ENCODE results near the gene COL4A2.

COL4A2 gene

DNA sequence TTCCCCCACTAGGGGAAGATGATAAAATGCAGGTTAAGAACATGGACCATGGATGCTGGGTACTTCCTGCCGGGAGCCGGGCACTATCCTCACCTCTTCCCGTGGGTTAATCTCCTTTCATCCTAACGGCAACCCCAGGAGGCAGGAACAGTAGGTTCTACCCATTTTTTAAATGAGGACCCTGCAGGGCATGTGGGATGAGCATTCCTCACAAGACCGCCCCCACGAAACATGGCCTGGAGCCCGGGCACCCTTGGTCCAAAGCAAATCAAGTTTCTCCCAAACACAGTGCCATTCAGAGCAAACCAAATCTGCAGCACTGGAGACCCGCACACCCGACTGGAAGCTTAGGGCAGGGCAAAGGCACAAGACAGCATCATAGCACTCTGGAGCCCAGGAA lies 35.4 kb downstream of the COL4A2 start:
- peaks cover 26 to 37% of the 10 kb centered on the region in 2 donors for H3K4me1 ChIP-seq (ENCODE audit: control insufficient read depth in 2 of 2, insufficient read depth in 1 of 2, low read depth in 1 of 2, low read length in 2 of 2)
- peaks cover 0 to 24% of the 10 kb centered on the region in 2 donors for H3K36me3 ChIP-seq (replicated peaks in 1 of 2; ENCODE audit: control insufficient read depth in 2 of 2, insufficient read depth in 2 of 2, low read length in 2 of 2)
- peaks cover 2 to 14% of the 10 kb centered on the region in 2 donors for H3K9me3 ChIP-seq (replicated peaks in 1 of 2; ENCODE audit: control insufficient read depth in 2 of 2, insufficient read depth in 1 of 2, low read depth in 1 of 2, low read length in 2 of 2)
- no peak for DNase-seq (ENCODE audit: low spot score)
- H3K4me2 ChIP-seq (ENCODE audit: insufficient read depth, low read length, poor library complexity, severe bottlenecking), result no peak overlapping the region
- no peaks in the 10 kb centered on the region for H3K27me3 ChIP-seq (ENCODE audit: control insufficient read depth in 3 of 3, insufficient read depth in 3 of 3, low read depth in 1 of 3, low read length in 3 of 3)
- no peak overlapping the region for H4K91ac ChIP-seq (ENCODE audit: low read depth, low read length, poor library complexity)
- H2AFZ ChIP-seq (ENCODE audit: low read length), result no peak overlapping the region
- H3K14ac ChIP-seq (ENCODE audit: low read length), result no peak overlapping the region
- no peak overlapping the region for H3K4me3 ChIP-seq (ENCODE audit: low read length in 2 of 2)
- no peak overlapping the region for H2BK12ac ChIP-seq (ENCODE audit: low read length)
- no peak overlapping the region for H3K23ac ChIP-seq (ENCODE audit: low read depth, low read length, poor library complexity)
- H2BK15ac ChIP-seq (ENCODE audit: low read length), result no peak overlapping the region
- no peak overlapping the region for H2AK5ac ChIP-seq (ENCODE audit: low read depth, low read length)
- WGBS, 2 donors (ENCODE audit: extremely low coverage in 2 of 2, insufficient read length in 2 of 2, insufficient replicate concordance in 1 of 2), result no CpG with 5 or more reads among the region's 9 CpGs
- no peak overlapping the region for H2BK5ac ChIP-seq (ENCODE audit: low read length)
- H3K27ac ChIP-seq (replicated peaks; ENCODE audit: low read length), result no peak overlapping the region
- no peak overlapping the region for H3K9ac ChIP-seq (ENCODE audit: low read depth, low read length, poor library complexity)
- H3K18ac ChIP-seq (ENCODE audit: low read length), result no peak overlapping the region
- H2BK120ac ChIP-seq (ENCODE audit: low read depth, low read length), result no peak overlapping the region
- peaks cover 8% of the 10 kb centered on the region for H3K79me1 ChIP-seq (ENCODE audit: low read depth, low read length)
- no peak overlapping the region for H3K4ac ChIP-seq (ENCODE audit: low read length)
- no peak overlapping the region for H4K8ac ChIP-seq (ENCODE audit: low read depth, low read length)

DNA sequence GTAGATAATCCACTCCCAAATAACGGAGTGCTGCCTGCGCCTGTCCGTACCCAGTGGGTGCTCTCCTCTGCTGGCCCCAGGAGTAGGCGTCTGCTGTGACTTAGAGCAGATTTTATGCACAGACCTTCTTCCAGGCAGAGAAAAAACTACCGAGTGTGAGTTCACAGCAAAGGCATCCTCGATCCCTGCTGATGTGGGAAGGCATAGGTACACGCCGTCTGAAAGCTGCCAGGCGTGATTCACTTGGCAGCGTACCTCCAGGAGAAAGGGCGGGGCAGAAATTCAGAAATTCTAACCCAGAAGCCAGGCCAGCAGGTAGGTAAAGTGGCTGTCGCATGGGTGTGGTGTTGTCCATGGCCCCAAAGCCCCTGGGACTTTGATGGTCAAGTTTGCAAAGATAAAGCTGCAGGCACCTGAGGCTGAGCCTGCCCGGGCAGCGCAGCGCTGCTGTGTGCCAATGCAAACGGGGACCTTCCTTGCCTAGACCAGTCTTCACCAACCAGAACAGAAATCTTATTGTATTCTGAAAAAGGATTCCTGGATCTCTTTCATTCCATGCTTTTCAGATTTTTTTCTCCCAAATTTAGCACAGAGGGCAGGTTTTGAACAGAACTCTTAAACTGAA lies 36.3 kb downstream of the COL4A2 start:
- H3K36me3 ChIP-seq (replicated peaks in 1 of 2; ENCODE audit: control insufficient read depth in 2 of 2, insufficient read depth in 2 of 2, low read length in 2 of 2), result peaks cover 0 to 24% of the 10 kb centered on the region in 2 donors
- no peak overlapping the region for H2AK5ac ChIP-seq (ENCODE audit: low read depth, low read length)
- no peak overlapping the region for H3K27ac ChIP-seq (replicated peaks; ENCODE audit: low read length)
- no peak overlapping the region for H3K23ac ChIP-seq (ENCODE audit: low read depth, low read length, poor library complexity)
- H3K14ac ChIP-seq (ENCODE audit: low read length), result no peak overlapping the region
- H2BK120ac ChIP-seq (ENCODE audit: low read depth, low read length), result no peak overlapping the region
- peaks cover 2 to 14% of the 10 kb centered on the region in 2 donors for H3K9me3 ChIP-seq (replicated peaks in 1 of 2; ENCODE audit: control insufficient read depth in 2 of 2, insufficient read depth in 1 of 2, low read depth in 1 of 2, low read length in 2 of 2)
- H2AFZ ChIP-seq (ENCODE audit: low read length), result no peak overlapping the region
- no peaks in the 10 kb centered on the region for H3K27me3 ChIP-seq (ENCODE audit: control insufficient read depth in 3 of 3, insufficient read depth in 3 of 3, low read depth in 1 of 3, low read length in 3 of 3)
- H2BK12ac ChIP-seq (ENCODE audit: low read length), result no peak overlapping the region
- H3K4me2 ChIP-seq (ENCODE audit: insufficient read depth, low read length, poor library complexity, severe bottlenecking), result no peak overlapping the region
- no CpG with 5 or more reads among the region's 16 CpGs for WGBS, 2 donors (ENCODE audit: extremely low coverage in 2 of 2, insufficient read length in 2 of 2, insufficient replicate concordance in 1 of 2)
- H3K4ac ChIP-seq (ENCODE audit: low read length), result no peak overlapping the region
- H3K4me1 ChIP-seq (ENCODE audit: control insufficient read depth in 2 of 2, insufficient read depth in 1 of 2, low read depth in 1 of 2, low read length in 2 of 2), result peaks cover 19 to 29% of the 10 kb centered on the region in 2 donors
- no peak overlapping the region for H2BK5ac ChIP-seq (ENCODE audit: low read length)
- no peak overlapping the region for H3K18ac ChIP-seq (ENCODE audit: low read length)
- peaks cover 8% of the 10 kb centered on the region for H3K79me1 ChIP-seq (ENCODE audit: low read depth, low read length)
- no peak overlapping the region for H3K9ac ChIP-seq (ENCODE audit: low read depth, low read length, poor library complexity)
- no peak overlapping the region for H4K91ac ChIP-seq (ENCODE audit: low read depth, low read length, poor library complexity)
- no peak overlapping the region for H2BK15ac ChIP-seq (ENCODE audit: low read length)
- DNase-seq (ENCODE audit: low spot score), result no peak
- H3K4me3 ChIP-seq (ENCODE audit: low read length in 2 of 2), result no peak overlapping the region
- H4K8ac ChIP-seq (ENCODE audit: low read depth, low read length), result no peak overlapping the region

DNA sequence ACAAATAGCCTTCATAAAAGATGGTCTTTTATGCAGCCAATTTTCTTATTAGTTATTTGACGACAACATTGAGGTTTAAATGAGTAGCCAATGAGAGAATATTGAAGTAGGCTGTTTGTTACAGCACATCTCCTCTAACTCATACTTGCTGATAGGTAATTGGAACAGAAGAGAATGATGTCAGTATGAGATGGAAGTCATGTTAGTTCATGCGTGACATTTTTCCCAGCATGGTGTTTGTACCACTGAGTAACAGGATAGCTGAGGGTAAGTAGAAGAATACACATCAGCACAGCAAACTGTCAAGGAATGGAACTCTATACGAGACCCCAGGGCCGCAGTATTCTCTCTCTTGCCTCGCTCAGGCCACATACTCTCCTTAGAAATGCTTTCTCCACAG lies 37.2 kb downstream of the COL4A2 start:
- no peak overlapping the region for H3K18ac ChIP-seq (ENCODE audit: low read length)
- no peak overlapping the region for H4K8ac ChIP-seq (ENCODE audit: low read depth, low read length)
- no peaks in the 10 kb centered on the region for H3K27me3 ChIP-seq (ENCODE audit: control insufficient read depth in 3 of 3, insufficient read depth in 3 of 3, low read depth in 1 of 3, low read length in 3 of 3)
- no peak overlapping the region for H4K91ac ChIP-seq (ENCODE audit: low read depth, low read length, poor library complexity)
- H3K4ac ChIP-seq (ENCODE audit: low read length), result no peak overlapping the region
- no peak overlapping the region for H2BK15ac ChIP-seq (ENCODE audit: low read length)
- H3K9me3 ChIP-seq (replicated peaks in 1 of 2; ENCODE audit: control insufficient read depth in 2 of 2, insufficient read depth in 1 of 2, low read depth in 1 of 2, low read length in 2 of 2), result peaks cover 2 to 14% of the 10 kb centered on the region in 2 donors
- peaks cover 13 to 20% of the 10 kb centered on the region in 2 donors for H3K4me1 ChIP-seq (ENCODE audit: control insufficient read depth in 2 of 2, insufficient read depth in 1 of 2, low read depth in 1 of 2, low read length in 2 of 2)
- no peak overlapping the region for H3K27ac ChIP-seq (replicated peaks; ENCODE audit: low read length)
- peaks cover 8% of the 10 kb centered on the region for H3K79me1 ChIP-seq (ENCODE audit: low read depth, low read length)
- H3K14ac ChIP-seq (ENCODE audit: low read length), result no peak overlapping the region
- H3K36me3 ChIP-seq (replicated peaks in 1 of 2; ENCODE audit: control insufficient read depth in 2 of 2, insufficient read depth in 2 of 2, low read length in 2 of 2), result peaks cover 0 to 26% of the 10 kb centered on the region in 2 donors
- no peak overlapping the region for H2AK5ac ChIP-seq (ENCODE audit: low read depth, low read length)
- no peak overlapping the region for H3K4me3 ChIP-seq (ENCODE audit: low read length in 2 of 2)
- no peak overlapping the region for H2BK12ac ChIP-seq (ENCODE audit: low read length)
- no peak overlapping the region for H2BK120ac ChIP-seq (ENCODE audit: low read depth, low read length)
- H3K4me2 ChIP-seq (ENCODE audit: insufficient read depth, low read length, poor library complexity, severe bottlenecking), result no peak overlapping the region
- no peak overlapping the region for H2AFZ ChIP-seq (ENCODE audit: low read length)
- WGBS, 2 donors (ENCODE audit: extremely low coverage in 2 of 2, insufficient read length in 2 of 2, insufficient replicate concordance in 1 of 2), result no CpG with 5 or more reads among the region's 5 CpGs
- DNase-seq (ENCODE audit: low spot score), result no peak
- no peak overlapping the region for H3K9ac ChIP-seq (ENCODE audit: low read depth, low read length, poor library complexity)
- H3K23ac ChIP-seq (ENCODE audit: low read depth, low read length, poor library complexity), result no peak overlapping the region
- no peak overlapping the region for H2BK5ac ChIP-seq (ENCODE audit: low read length)

DNA sequence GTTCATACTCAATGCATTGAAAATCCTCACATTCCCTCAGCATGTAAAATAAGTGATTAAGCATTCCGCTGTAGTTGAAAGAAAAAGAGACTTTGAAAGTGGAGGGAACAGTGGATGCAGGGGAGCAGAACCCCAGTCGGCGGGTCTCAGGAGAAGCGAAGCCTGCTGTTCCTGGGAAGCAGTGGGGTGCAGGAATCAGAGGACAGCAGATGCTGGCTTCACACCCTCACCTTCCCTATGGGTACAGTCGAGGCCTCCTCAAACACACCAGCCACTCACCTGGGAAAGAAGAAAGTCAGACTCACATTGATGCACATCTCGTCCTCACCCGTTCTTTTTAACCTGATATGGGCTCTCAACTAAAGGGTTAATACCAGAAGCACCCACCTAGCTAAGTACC lies 38.2 kb downstream of the COL4A2 start:
- DNase-seq (ENCODE audit: low spot score), result no peak

More for the DNA sequence above, 38.2 kb downstream of the COL4A2 start:
- H3K27ac ChIP-seq (replicated peaks; ENCODE audit: low read length), result no peak overlapping the region
- no peak overlapping the region for H2BK5ac ChIP-seq (ENCODE audit: low read length)
- no peak overlapping the region for H3K4me3 ChIP-seq (ENCODE audit: low read length in 2 of 2)
- H3K4me2 ChIP-seq (ENCODE audit: insufficient read depth, low read length, poor library complexity, severe bottlenecking), result no peak overlapping the region
- no peak overlapping the region for H2AK5ac ChIP-seq (ENCODE audit: low read depth, low read length)
- H3K23ac ChIP-seq (ENCODE audit: low read depth, low read length, poor library complexity), result no peak overlapping the region
- H3K79me1 ChIP-seq (ENCODE audit: low read depth, low read length), result peaks cover 8% of the 10 kb centered on the region
- H3K4me1 ChIP-seq (ENCODE audit: control insufficient read depth in 2 of 2, insufficient read depth in 1 of 2, low read depth in 1 of 2, low read length in 2 of 2), result peaks cover 13 to 21% of the 10 kb centered on the region in 2 donors
- H2BK120ac ChIP-seq (ENCODE audit: low read depth, low read length), result no peak overlapping the region
- H3K27me3 ChIP-seq (ENCODE audit: control insufficient read depth in 3 of 3, insufficient read depth in 3 of 3, low read depth in 1 of 3, low read length in 3 of 3), result no peaks in the 10 kb centered on the region
- no peak overlapping the region for H3K4ac ChIP-seq (ENCODE audit: low read length)
- H2BK12ac ChIP-seq (ENCODE audit: low read length), result no peak overlapping the region
- H3K36me3 ChIP-seq (replicated peaks in 1 of 2; ENCODE audit: control insufficient read depth in 2 of 2, insufficient read depth in 2 of 2, low read length in 2 of 2), result peaks cover 0 to 28% of the 10 kb centered on the region in 2 donors
- no peak overlapping the region for H3K14ac ChIP-seq (ENCODE audit: low read length)
- H3K9ac ChIP-seq (ENCODE audit: low read depth, low read length, poor library complexity), result no peak overlapping the region
- no peak overlapping the region for H3K18ac ChIP-seq (ENCODE audit: low read length)
- H2BK15ac ChIP-seq (ENCODE audit: low read length), result no peak overlapping the region
- no peak overlapping the region for H4K91ac ChIP-seq (ENCODE audit: low read depth, low read length, poor library complexity)
- no peak overlapping the region for H2AFZ ChIP-seq (ENCODE audit: low read length)
- H3K9me3 ChIP-seq (replicated peaks in 1 of 2; ENCODE audit: control insufficient read depth in 2 of 2, insufficient read depth in 1 of 2, low read depth in 1 of 2, low read length in 2 of 2), result peaks cover 2 to 14% of the 10 kb centered on the region in 2 donors
- no CpG with 5 or more reads among the region's 7 CpGs for WGBS, 2 donors (ENCODE audit: extremely low coverage in 2 of 2, insufficient read length in 2 of 2, insufficient replicate concordance in 1 of 2)
- no peak overlapping the region for H4K8ac ChIP-seq (ENCODE audit: low read depth, low read length)
